Neural crest cell (in vitro differentiated cells): ENCODE results near the gene DDX1. TPM values are rescaled to one million over a fixed set of nuclear protein-coding genes. Genes with fewer than 3 reads are reported as not detected.

Experiments used
- DNase-seq: peaks from one replicate; pipeline ENCODE4 v3.0.0; 2021; ENCODE audit warnings: low read depth, mixed read lengths, low spot score
- H3K27ac Mint-ChIP-seq: one replicate; pipeline ENCODE4 v1.8.0; 2021; ENCODE audit warnings: mild to moderate bottlenecking, mixed read lengths; ENCODE audit not compliant: unreplicated experiment
- H3K27me3 Mint-ChIP-seq: 2 replicates; pipeline ENCODE4 v1.8.0; 2021; ENCODE audit warnings: low read depth, mild to moderate bottlenecking, mixed read lengths
- H3K36me3 Mint-ChIP-seq: 2 replicates; pipeline ENCODE4 v1.8.0; 2021; ENCODE audit warnings: low read depth, mild to moderate bottlenecking, mixed read lengths
- H3K4me1 Mint-ChIP-seq: 2 replicates; pipeline ENCODE4 v1.8.0; 2021; ENCODE audit warnings: mixed read lengths
- H3K4me3 Mint-ChIP-seq: one replicate; pipeline ENCODE4 v1.8.0; 2021; ENCODE audit warnings: mild to moderate bottlenecking, mixed read lengths
- H3K9me3 Mint-ChIP-seq: 2 replicates; pipeline ENCODE4 v1.8.0; 2021; ENCODE audit warnings: mixed read lengths
- CTCF ChIP-seq: fragments of 200-600 bp; sonication (generic); conservative IDR thresholded peaks from 2 replicates; pipeline ENCODE4 v1.5.0; 2021; ENCODE audit warnings: antibody characterized with exemption, mild to moderate bottlenecking
- total RNA-seq: library from RNA; stranded (reverse); gene quantifications from 2 replicates; pipeline ENCODE4 v1.2.1, GENCODE V29; 2021

The DDX1 gene
- total RNA-seq, 1 donor from 2014 or later: 154 TPM

GRCh38 chr2:15560140-15560987 lies 31.3 kb upstream of the DDX1 start:
- DNase-seq: no peak
- no peaks in the 10 kb centered on the region for H3K9me3 Mint-ChIP-seq
- peak overlapping the region; percentile 81 for H3K27ac Mint-ChIP-seq
- no peaks in the 10 kb centered on the region for H3K36me3 Mint-ChIP-seq
- H3K4me3 Mint-ChIP-seq: peak overlapping the region; percentile 99
- peaks cover 48% of the 10 kb centered on the region for H3K4me1 Mint-ChIP-seq
- H3K27me3 Mint-ChIP-seq: no peaks in the 10 kb centered on the region
- TF ChIP-seq CTCF: no peak

GRCh38 chr2:15560988-15561573 lies 30.6 kb upstream of the DDX1 start, which contains the start of gene NBAS:
TSS of gene NBAS (minus strand) at chr2:15561334. CDS start at chr2:15561304, 30 bp downstream.
- peak; percentile 83 for DNase-seq
- Mint-ChIP-seq H3K36me3 (no peaks in the 10 kb centered on the region), H3K27ac (peak within 1 kb of the TSS; percentile 99), H3K27me3 (no peaks in the 10 kb centered on the region), H3K9me3 (no peaks in the 10 kb centered on the region), H3K4me3 (peak within 1 kb of the TSS; percentile 99), H3K4me1 (peaks cover 48% of the 10 kb centered on the region)
- no peak for TF ChIP-seq CTCF

GRCh38 chr2:15561574-15562344 lies 29.9 kb upstream of the DDX1 start:
- Mint-ChIP-seq H3K36me3 (no peaks in the 10 kb centered on the region), H3K27me3 (no peaks in the 10 kb centered on the region), H3K27ac (peak overlapping the region; percentile 99), H3K9me3 (no peaks in the 10 kb centered on the region), H3K4me3 (peak overlapping the region; percentile 99), H3K4me1 (peaks cover 48% of the 10 kb centered on the region)
- TF ChIP-seq CTCF: no peak
- peak; percentile 16 for DNase-seq

- H3K9me3 Mint-ChIP-seq: no peaks in the 10 kb centered on the region
- peak overlapping the region; percentile 99 for H3K27ac Mint-ChIP-seq
- H3K36me3 Mint-ChIP-seq: no peaks in the 10 kb centered on the region
- peak overlapping the region; percentile 99 for H3K4me3 Mint-ChIP-seq
- DNase-seq: no peak
- H3K4me1 Mint-ChIP-seq: peaks cover 48% of the 10 kb centered on the region
- no peak for TF ChIP-seq CTCF
- no peaks in the 10 kb centered on the region for H3K27me3 Mint-ChIP-seq
Measured at GRCh38 chr2:15562354-15563031, 29.2 kb upstream of the DDX1 start.
